ENCODE measurements around the gene PLK5.

PLK5 gene

GRCh38 chr19:1520203-1520780 is 3.6 kb upstream of the PLK5 start:
- no peaks in the 10 kb centered on the region for H3K36me3 ChIP-seq (ENCODE audit: control insufficient read depth in 2 of 2, insufficient read depth in 2 of 2, low read length in 2 of 2)
- peaks cover 9% of the 10 kb centered on the region for H3K4me1 ChIP-seq (ENCODE audit: control insufficient read depth, insufficient read depth, low read length)
- no peak overlapping the region for H3K4me3 ChIP-seq (ENCODE audit: low read length in 2 of 2)
- H3K27ac ChIP-seq (ENCODE audit: low read length) = no peak overlapping the region
- H3K27me3 ChIP-seq (ENCODE audit: control insufficient read depth in 1 of 2, insufficient read depth in 2 of 2, low read length in 2 of 2) = peaks cover 19 to 22% of the 10 kb centered on the region in 2 donors
- H3K9ac ChIP-seq (ENCODE audit: low read length in 2 of 2) = no peak overlapping the region
- H3K9me3 ChIP-seq (ENCODE audit: control insufficient read depth in 2 of 2, low read length in 2 of 2) = no peaks in the 10 kb centered on the region

DNA sequence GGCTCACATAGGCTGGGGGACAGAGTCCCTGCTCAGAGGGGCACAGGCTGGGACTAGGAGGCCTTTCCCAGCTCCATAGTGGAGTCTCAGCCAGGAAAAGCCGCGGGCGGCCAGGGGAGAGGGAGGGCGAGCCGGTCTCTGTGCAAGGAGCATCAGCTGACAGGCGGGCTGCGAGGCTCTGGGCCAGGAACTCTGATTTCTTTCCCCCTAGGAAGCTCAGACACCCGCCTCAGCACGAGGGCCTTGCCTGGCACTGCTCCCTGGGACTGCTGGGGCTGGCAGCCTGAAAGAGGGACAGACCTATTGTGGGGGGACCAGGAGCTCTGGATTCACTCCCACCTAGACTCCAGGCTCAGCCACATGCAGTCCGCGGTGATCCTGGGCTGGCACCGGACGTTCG is 2.2 kb upstream of the PLK5 start:
- H3K4me1 ChIP-seq (ENCODE audit: control insufficient read depth, insufficient read depth, low read length) = peaks cover 9% of the 10 kb centered on the region
- no peak overlapping the region for H3K27ac ChIP-seq (ENCODE audit: low read length)
- H3K27me3 ChIP-seq (ENCODE audit: control insufficient read depth in 1 of 2, insufficient read depth in 2 of 2, low read length in 2 of 2) = peaks cover 31 to 34% of the 10 kb centered on the region in 2 donors

GRCh38 chr19:1522061-1522460 is 1.8 kb upstream of the PLK5 start:
- Histone ChIP-seq H3K27ac (ENCODE audit: low read length) (no peak overlapping the region), H3K9me3 (ENCODE audit: control insufficient read depth in 2 of 2, low read length in 2 of 2) (no peaks in the 10 kb centered on the region), H3K9ac (ENCODE audit: low read length in 2 of 2) (no peak overlapping the region), H3K27me3 (ENCODE audit: control insufficient read depth in 1 of 2, insufficient read depth in 2 of 2, low read length in 2 of 2) (peaks cover 35% of the 10 kb centered on the region in 2 donors), H3K4me3 (ENCODE audit: low read length in 2 of 2) (no peak overlapping the region), H3K36me3 (ENCODE audit: control insufficient read depth in 2 of 2, insufficient read depth in 2 of 2, low read length in 2 of 2) (no peaks in the 10 kb centered on the region), H3K4me1 (ENCODE audit: control insufficient read depth, insufficient read depth, low read length) (peaks cover 9% of the 10 kb centered on the region)

More for the DNA sequence above, 2.2 kb upstream of the PLK5 start:
- Histone ChIP-seq H3K36me3 (ENCODE audit: control insufficient read depth in 2 of 2, insufficient read depth in 2 of 2, low read length in 2 of 2) (no peaks in the 10 kb centered on the region), H3K9ac (ENCODE audit: low read length in 2 of 2) (no peak overlapping the region), H3K4me3 (ENCODE audit: low read length in 2 of 2) (no peak overlapping the region), H3K9me3 (ENCODE audit: control insufficient read depth in 2 of 2, low read length in 2 of 2) (no peaks in the 10 kb centered on the region)

- Histone ChIP-seq H3K4me3 (ENCODE audit: low read length in 2 of 2) (no peak overlapping the region), H3K36me3 (ENCODE audit: control insufficient read depth in 2 of 2, insufficient read depth in 2 of 2, low read length in 2 of 2) (no peaks in the 10 kb centered on the region), H3K4me1 (ENCODE audit: control insufficient read depth, insufficient read depth, low read length) (peaks cover 9% of the 10 kb centered on the region), H3K9ac (ENCODE audit: low read length in 2 of 2) (no peak overlapping the region), H3K27me3 (ENCODE audit: control insufficient read depth in 1 of 2, insufficient read depth in 2 of 2, low read length in 2 of 2) (peaks cover 36 to 40% of the 10 kb centered on the region in 2 donors), H3K27ac (ENCODE audit: low read length) (no peak overlapping the region), H3K9me3 (ENCODE audit: control insufficient read depth in 2 of 2, low read length in 2 of 2) (no peaks in the 10 kb centered on the region)
Measured at GRCh38 chr19:1522838-1523237, 1.0 kb upstream of the PLK5 start.

GRCh38 chr19:1524287-1524971 is 552 bp downstream of the PLK5 start:
- Histone ChIP-seq H3K4me1 (ENCODE audit: control insufficient read depth, insufficient read depth, low read length) (peaks cover 6% of the 10 kb centered on the region), H3K9me3 (ENCODE audit: control insufficient read depth in 2 of 2, low read length in 2 of 2) (no peaks in the 10 kb centered on the region), H3K27ac (ENCODE audit: low read length) (no peak overlapping the region), H3K9ac (ENCODE audit: low read length in 2 of 2) (no peak overlapping the region), H3K36me3 (ENCODE audit: control insufficient read depth in 2 of 2, insufficient read depth in 2 of 2, low read length in 2 of 2) (no peaks in the 10 kb centered on the region), H3K27me3 (ENCODE audit: control insufficient read depth in 1 of 2, insufficient read depth in 2 of 2, low read length in 2 of 2) (peaks cover 40 to 41% of the 10 kb centered on the region in 2 donors), H3K4me3 (ENCODE audit: low read length in 2 of 2) (no peak overlapping the region)

GRCh38 chr19:1524972-1525325 is 1.1 kb downstream of the PLK5 start:
- Histone ChIP-seq H3K9ac (ENCODE audit: low read length in 2 of 2) (no peak overlapping the region), H3K27me3 (ENCODE audit: control insufficient read depth in 1 of 2, insufficient read depth in 2 of 2, low read length in 2 of 2) (peaks cover 41 to 43% of the 10 kb centered on the region in 2 donors)

DNA sequence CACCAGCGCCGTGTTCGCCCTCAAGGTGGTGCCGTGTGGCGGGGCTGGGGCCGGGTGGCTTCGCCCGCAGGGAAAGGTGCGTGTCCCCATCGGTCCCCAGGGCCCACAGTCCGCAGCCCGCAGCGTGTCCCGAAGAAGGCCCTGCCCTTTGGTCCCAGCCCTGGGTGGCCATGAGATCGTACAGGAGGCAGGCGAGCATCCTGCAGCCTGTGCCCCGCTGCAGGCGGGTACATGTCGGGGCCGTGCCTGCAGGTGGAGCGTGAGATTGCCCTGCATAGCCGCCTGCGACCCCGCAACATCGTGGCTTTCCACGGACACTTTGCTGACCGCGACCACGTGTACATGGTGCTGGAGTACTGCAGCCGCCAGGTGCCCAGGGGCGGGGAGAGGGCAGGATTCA is 1.5 kb downstream of the PLK5 start:
- H3K27me3 ChIP-seq (ENCODE audit: control insufficient read depth in 1 of 2, insufficient read depth in 2 of 2, low read length in 2 of 2) = peaks cover 41 to 45% of the 10 kb centered on the region in 2 donors
- H3K4me3 ChIP-seq (ENCODE audit: low read length in 2 of 2) = no peak overlapping the region
- no peaks in the 10 kb centered on the region for H3K36me3 ChIP-seq (ENCODE audit: control insufficient read depth in 2 of 2, insufficient read depth in 2 of 2, low read length in 2 of 2)
- no peaks in the 10 kb centered on the region for H3K9me3 ChIP-seq (ENCODE audit: control insufficient read depth in 2 of 2, low read length in 2 of 2)
- no peak overlapping the region for H3K9ac ChIP-seq (ENCODE audit: low read length in 2 of 2)
- no peak overlapping the region for H3K27ac ChIP-seq (ENCODE audit: low read length)
- H3K4me1 ChIP-seq (ENCODE audit: control insufficient read depth, insufficient read depth, low read length) = peaks cover 6% of the 10 kb centered on the region

More at GRCh38 chr19:1524972-1525325, 1.1 kb downstream of the PLK5 start:
- H3K4me1 ChIP-seq (ENCODE audit: control insufficient read depth, insufficient read depth, low read length) = peaks cover 6% of the 10 kb centered on the region
- H3K9me3 ChIP-seq (ENCODE audit: control insufficient read depth in 2 of 2, low read length in 2 of 2) = no peaks in the 10 kb centered on the region
- no peaks in the 10 kb centered on the region for H3K36me3 ChIP-seq (ENCODE audit: control insufficient read depth in 2 of 2, insufficient read depth in 2 of 2, low read length in 2 of 2)
- no peak overlapping the region for H3K4me3 ChIP-seq (ENCODE audit: low read length in 2 of 2)
- no peak overlapping the region for H3K27ac ChIP-seq (ENCODE audit: low read length)

DNA sequence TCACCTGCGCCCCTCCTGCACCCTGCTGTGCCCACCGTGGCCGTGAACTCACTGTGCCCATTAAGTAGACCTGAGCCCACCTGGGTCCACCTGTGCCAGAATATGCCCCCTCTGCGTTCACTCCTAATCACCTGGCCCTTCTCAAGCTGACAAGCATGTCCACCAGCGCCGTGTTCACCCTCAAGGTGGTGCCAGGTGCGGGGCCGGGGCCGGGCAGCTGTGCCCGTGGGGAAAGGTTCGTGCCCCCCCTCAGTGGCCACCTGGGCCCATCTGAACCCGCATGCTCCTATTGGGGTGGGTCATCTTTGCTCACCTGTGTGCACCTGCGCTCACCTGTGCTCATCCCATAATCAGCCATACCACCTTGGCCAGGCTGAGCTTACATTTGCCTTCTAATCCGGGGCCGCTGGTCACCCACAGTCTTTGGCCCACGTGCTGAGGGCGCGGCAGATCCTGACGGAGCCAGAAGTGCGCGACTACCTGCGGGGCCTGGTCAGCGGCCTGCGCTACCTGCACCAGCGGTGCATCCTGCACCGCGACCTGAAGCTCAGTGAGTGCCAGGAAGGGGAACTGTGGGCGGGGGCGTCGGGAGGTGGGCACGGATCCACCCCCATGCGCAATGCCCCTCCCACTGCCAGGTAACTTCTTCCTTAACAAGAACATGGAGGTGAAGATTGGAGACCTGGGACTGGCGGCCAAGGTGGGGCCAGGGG is 2.3 kb downstream of the PLK5 start:
- no peak overlapping the region for H3K9ac ChIP-seq (ENCODE audit: low read length in 2 of 2)
- peaks cover 6% of the 10 kb centered on the region for H3K4me1 ChIP-seq (ENCODE audit: control insufficient read depth, insufficient read depth, low read length)
- no peaks in the 10 kb centered on the region for H3K9me3 ChIP-seq (ENCODE audit: control insufficient read depth in 2 of 2, low read length in 2 of 2)
- peaks cover 41 to 45% of the 10 kb centered on the region in 2 donors for H3K27me3 ChIP-seq (ENCODE audit: control insufficient read depth in 1 of 2, insufficient read depth in 2 of 2, low read length in 2 of 2)
- no peak overlapping the region for H3K4me3 ChIP-seq (ENCODE audit: low read length in 2 of 2)
- no peaks in the 10 kb centered on the region for H3K36me3 ChIP-seq (ENCODE audit: control insufficient read depth in 2 of 2, insufficient read depth in 2 of 2, low read length in 2 of 2)
- H3K27ac ChIP-seq (ENCODE audit: low read length) = no peak overlapping the region

- Histone ChIP-seq H3K9ac (ENCODE audit: low read length in 2 of 2) (no peak overlapping the region), H3K27me3 (ENCODE audit: control insufficient read depth in 1 of 2, insufficient read depth in 2 of 2, low read length in 2 of 2) (peaks cover 45 to 47% of the 10 kb centered on the region in 2 donors), H3K4me3 (ENCODE audit: low read length in 2 of 2) (no peak overlapping the region), H3K36me3 (ENCODE audit: control insufficient read depth in 2 of 2, insufficient read depth in 2 of 2, low read length in 2 of 2) (no peaks in the 10 kb centered on the region), H3K9me3 (ENCODE audit: control insufficient read depth in 2 of 2, low read length in 2 of 2) (no peaks in the 10 kb centered on the region), H3K27ac (ENCODE audit: low read length) (no peak overlapping the region), H3K4me1 (ENCODE audit: control insufficient read depth, insufficient read depth, low read length) (peaks cover 6% of the 10 kb centered on the region)
Measured at GRCh38 chr19:1526979-1527649, 3.2 kb downstream of the PLK5 start.

DNA sequence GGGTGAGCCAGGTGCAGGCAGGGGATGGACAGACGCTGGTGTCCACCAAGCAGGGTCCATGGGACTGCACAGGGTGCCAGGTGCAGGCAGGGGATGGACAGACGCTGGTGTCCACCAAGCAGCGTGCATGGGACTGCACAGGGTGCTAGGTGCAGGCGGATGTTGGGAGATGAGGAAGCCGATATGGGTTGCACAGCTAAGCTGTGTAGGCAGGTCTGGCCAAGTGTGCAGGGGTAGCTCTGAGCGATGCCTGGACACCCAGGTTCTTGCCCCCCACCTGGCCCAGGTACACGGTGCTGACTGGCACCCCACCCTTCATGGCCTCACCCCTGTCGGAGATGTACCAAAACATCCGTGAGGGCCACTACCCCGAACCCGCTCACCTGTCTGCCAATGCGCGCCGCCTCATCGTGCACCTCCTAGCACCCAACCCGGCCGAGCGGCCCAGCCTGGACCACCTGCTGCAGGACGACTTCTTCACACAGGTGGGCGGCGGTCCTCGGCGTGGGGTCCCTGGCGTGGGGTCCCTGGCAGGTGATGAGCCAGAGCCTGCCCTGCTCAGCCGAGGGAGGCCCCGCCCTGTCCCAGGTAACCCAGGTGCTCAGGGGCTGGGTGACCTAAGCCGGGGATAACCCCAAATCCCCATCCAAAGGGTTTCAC is 3.9 kb downstream of the PLK5 start:
- Histone ChIP-seq H3K27me3 (ENCODE audit: control insufficient read depth in 1 of 2, insufficient read depth in 2 of 2, low read length in 2 of 2) (peaks cover 45 to 47% of the 10 kb centered on the region in 2 donors), H3K4me1 (ENCODE audit: control insufficient read depth, insufficient read depth, low read length) (peaks cover 6% of the 10 kb centered on the region)

More for the DNA sequence above, 3.9 kb downstream of the PLK5 start:
- Histone ChIP-seq H3K36me3 (ENCODE audit: control insufficient read depth in 2 of 2, insufficient read depth in 2 of 2, low read length in 2 of 2) (no peaks in the 10 kb centered on the region), H3K9me3 (ENCODE audit: control insufficient read depth in 2 of 2, low read length in 2 of 2) (no peaks in the 10 kb centered on the region), H3K9ac (ENCODE audit: low read length in 2 of 2) (no peak overlapping the region), H3K27ac (ENCODE audit: low read length) (no peak overlapping the region), H3K4me3 (ENCODE audit: low read length in 2 of 2) (no peak overlapping the region)
